ENCODE measurements around the gene HDAC11.

HDAC11 gene

DNA sequence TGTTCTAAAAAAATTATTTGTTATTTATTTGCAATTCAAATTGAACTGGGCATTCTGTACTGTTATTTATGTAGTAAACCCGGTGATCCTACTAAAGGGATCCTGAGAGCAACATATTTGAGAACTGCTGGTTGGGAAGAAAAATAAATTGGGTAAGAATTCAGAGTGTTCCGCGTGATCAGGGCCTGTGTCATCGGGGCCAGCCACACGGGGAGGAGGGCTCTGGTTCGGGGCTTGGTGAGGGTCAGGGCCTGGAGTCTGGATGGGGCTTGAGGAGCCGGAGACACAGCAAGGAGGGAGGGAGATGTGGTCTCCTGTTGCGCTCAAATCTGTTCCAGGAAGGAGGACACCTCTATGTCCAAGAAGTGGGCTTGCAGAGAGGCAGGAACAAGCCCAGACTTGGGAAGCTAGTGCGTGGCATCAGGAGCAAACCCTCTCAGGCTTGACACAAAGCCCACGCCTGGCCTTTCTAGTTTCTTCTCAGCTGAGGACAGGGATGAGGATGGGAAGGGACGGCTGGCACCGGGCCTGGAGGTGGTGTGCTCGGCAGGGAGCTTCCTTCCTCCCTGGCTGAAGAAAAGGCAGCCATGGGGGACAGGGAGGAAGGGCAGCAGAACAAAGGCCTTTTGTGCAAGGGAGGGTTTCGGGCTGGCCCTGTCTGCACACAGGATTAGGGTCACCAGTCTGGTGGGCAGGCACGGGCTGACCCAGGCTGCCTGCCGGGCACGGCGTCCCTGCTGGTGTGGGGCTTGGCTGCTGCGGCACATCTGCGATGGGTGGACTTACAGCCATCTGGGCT, 45.9 kb downstream of the HDAC11 start:
- DNase-seq (ENCODE audit: low spot score) = no peak

- DNase-seq (ENCODE audit: low spot score) = no peak
Observed at GRCh38 chr3:13526626-13526949, 46.5 kb downstream of the HDAC11 start.

DNA sequence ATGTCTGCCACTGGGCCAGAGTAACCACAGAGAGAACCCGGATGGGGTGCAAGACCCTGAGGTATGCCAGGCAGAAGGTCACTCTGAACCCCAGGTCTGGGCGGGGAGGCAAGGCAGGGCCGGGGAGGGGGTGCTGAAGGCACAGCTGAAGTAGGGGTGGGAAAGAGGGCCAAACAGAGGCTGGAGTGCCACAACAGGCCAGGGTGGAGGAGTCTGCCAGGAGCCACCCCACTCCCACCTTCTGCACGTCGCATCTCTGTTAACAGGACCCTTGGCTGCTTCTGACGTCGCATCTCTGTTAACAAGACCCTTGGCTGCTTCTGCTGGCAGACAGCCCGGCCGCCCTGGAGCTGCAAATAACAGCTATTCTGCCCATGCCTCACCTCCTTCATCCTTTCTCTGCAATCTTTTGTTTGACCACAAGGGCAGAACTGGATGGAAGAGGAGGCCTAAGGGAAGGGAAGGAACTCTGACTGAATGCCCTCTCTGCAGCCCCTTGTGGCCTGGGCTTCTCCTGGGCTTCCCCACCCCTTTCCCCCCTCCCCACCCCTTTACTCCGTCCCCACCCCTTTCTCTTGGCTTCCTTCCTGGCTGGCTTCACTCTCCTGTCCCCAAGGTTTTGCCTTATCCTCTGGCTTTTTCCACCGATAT, 48.2 kb downstream of the HDAC11 start:
- no peak for DNase-seq (ENCODE audit: low spot score)

DNA sequence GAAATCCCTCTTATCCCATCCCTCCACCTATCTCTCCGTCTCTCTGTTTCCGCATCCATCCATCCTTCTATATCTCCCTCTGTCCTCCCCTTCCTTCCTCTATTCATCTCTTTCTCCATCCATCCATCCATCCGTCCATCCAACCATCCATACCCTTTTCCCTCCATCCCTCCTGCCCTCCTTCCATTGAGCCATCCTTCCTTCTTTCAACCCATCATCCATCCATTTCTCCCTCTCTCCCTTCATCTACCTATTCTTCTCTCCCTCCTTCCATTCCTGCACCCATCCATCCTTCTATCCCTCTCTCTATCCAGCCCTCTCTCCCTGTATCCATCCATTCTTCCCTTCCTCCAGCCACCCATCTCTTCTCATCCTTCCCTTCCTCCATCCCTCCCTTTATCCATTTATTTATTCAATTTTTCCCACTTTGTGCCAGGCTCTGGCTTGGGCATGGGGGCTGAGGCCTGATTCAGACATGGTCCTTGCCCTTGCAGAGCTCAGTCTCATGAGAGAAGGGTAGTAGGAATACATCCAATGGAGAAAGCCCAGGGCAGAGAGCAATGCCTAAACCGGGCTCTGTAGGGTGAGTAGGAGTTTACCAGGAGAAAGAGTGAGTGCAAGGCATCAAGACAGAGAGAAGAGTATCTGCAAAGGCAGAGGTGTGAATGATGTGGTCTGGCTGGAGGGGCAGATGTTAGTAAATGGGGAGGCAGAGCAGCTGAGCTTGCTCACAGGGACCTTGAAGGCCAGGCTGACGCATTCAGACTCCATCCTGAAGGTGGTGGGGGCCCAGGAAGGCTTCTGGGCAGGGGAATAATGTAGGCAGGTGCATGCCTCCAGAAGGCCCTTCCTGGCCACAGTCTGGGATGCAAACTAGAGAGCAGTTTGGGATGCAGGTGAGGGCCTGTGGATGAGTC, 49.3 kb downstream of the HDAC11 start:
- DNase-seq (ENCODE audit: low spot score) = no peak

- DNase-seq (ENCODE audit: low spot score) = no peak
Observed at GRCh38 chr3:13530241-13531009, 50.3 kb downstream of the HDAC11 start.

GRCh38 chr3:13532085-13532484, 52.0 kb downstream of the HDAC11 start:
- no peak for DNase-seq (ENCODE audit: low spot score)

DNA sequence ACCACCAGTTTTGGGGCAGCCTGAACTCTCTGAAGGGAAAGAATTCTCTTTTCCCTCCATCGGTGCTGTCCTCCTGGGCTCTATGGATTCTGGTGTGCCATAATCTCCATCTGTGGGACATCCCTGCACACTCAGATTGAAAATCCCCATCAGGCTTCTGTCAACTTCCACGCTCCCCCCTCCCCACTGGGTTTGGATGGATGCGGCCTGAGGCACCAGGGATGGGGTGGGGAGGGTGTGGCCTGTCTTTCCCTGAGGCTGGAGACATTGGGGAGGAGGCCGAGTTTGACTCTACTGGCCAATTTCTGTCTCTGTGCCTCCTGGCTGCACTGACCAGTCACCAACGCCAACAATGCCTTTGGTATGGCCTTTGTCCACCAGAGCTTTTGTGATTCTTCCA, 52.5 kb downstream of the HDAC11 start:
- no peak for DNase-seq (ENCODE audit: low spot score)

GRCh38 chr3:13533885-13534301, 53.8 kb downstream of the HDAC11 start:
- no peak for DNase-seq (ENCODE audit: low spot score)

GRCh38 chr3:13535526-13535875, 55.4 kb downstream of the HDAC11 start:
- no peak for DNase-seq (ENCODE audit: low spot score)

DNA sequence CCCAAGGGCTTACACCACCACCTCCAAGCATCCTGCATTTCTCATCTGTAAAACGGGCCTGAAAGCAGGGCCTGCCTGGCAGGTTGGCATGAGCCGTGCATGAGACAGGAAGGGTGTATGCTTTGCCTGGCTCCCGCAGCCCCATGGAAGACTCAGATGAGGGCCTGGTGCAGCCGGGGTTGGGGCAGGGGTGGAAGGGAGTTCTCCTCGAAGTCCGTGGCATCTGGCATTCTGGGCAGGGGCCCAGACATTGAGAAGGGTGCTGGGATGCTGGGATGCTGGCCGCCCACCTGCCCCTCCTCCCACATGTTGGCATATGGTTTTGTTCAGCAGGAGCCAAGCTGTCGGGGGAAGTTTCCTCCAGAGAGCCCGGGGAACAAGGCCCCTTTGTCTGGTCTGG, 55.8 kb downstream of the HDAC11 start:
- DNase-seq (ENCODE audit: low spot score) = no peak

DNA sequence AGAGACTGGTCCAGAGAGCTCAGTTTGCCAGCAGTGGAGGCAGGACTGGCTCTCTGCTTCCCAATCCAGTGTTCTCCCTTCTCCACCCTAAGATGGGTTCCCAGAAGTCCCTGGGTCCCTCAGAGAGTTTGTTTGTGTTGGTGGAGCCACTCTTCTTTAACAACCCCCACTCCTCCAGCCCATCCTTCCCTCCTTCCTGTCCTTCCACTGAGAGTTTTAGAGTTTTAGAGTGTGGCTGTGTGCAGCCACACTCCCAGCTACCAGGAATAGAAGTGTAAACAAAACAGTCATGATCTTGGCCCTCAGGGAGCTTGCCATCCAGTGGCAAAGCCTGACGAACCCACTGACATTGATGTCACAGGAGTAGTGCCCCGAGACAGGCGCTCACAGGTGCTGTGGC, 56.3 kb downstream of the HDAC11 start:
- DNase-seq (ENCODE audit: low spot score) = no peak

DNA sequence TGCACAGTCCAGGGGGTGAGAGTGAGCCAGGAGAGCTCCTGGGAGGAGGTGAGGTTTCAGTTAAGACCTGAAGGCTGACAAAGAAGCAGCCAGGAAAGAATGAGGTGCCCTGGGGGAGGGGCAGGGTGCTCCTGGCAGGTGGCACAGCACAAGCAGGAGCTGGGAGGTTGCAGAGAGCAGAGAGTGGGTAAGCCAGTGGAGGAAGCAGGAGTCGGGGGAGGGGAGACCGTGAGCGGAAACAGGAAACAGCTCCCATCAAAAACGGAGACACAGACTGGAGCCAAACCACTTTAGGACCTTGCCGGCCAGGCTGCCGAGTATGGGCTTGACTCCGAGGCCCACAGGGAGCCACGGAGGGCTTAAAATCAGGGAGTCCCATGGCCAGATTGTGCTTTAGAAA, 56.7 kb downstream of the HDAC11 start:
- DNase-seq (ENCODE audit: low spot score) = no peak

- no peak for DNase-seq (ENCODE audit: low spot score)
Observed at GRCh38 chr3:13537244-13537908, 57.3 kb downstream of the HDAC11 start.

DNA sequence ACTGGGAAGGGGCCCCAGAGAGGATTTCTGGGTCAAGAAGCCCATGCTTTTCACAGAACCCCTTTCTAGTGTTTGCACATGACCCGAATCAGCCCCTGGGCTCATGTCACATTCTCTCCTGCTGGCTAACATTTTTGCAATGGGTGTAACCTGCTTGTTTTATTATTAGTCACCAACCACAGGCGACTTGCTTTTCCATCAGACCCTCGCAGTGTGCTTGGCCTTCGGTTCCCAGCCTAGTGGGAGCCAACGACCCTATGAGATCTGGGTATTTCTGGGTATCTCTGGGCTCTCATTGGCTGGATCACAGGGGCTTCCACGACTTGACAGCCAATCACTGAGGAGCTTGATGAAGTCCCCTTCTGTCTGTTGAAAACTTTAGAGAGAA, 57.8 kb downstream of the HDAC11 start:
- DNase-seq (ENCODE audit: low spot score) = no peak

DNA sequence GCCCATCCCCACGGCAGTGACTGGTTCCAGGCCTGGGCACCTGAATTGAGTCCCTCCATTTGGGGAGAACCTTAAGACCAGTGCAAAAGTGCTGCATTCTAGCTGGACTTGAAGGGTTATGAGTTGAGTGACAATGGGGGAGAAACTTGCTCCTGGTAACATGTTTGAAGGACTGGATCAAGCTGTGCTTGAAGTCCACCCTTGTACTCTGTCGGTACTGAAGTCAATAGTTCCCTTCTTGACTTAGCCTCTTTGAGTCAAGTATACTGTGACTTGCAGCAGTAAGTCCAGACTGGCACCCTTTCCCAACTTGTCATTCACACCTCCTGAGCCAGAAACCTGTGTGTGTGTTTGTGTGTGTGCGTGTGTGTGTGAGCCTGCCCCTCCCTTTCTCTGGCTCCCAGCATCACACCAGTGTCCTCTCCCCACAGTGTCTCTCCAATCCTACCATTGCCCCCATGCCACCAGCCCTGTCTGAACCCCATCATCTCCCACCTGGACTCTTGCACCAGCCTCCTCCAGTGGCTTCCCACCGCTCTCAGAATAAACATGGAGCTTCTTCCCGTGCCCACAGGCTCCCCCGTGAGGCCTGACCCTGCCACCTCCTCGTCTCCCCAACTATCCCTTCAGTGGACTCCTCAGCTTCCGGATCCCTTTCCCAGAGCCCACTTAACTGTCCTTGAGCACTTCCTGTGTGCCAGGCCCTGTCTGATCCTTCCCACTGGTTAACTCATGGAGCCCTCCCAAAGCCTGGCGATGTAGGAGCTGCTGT, 58.6 kb downstream of the HDAC11 start:
- DNase-seq (ENCODE audit: low spot score) = no peak

- no peak for DNase-seq (ENCODE audit: low spot score)
Observed at GRCh38 chr3:13539292-13539638, 59.2 kb downstream of the HDAC11 start.

DNA sequence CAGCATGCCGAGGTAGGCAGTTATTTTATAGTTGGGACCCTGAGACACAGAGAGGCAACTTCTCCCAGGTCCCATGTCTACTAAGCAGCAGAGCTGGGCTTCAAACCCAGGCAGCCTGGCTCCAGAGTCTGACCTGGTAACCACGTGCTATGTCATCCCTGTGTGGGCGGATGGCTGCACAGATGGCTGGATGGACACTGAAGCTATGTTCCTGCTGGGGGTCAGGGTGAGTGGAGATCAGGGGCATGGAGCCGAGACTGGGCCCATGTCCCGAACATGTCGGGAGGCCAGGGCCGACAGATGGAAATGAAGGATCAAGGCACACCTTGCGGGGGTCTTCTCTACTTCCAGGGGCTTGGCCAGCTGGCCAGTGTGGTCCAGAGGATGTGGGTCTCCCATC, 59.6 kb downstream of the HDAC11 start:
- no peak for DNase-seq (ENCODE audit: low spot score)

GRCh38 chr3:13540297-13540995, 60.3 kb downstream of the HDAC11 start:
- DNase-seq (ENCODE audit: low spot score) = no peak

GRCh38 chr3:13541691-13542090, 61.6 kb downstream of the HDAC11 start:
- no peak for DNase-seq (ENCODE audit: low spot score)

GRCh38 chr3:13542142-13542541, 62.0 kb downstream of the HDAC11 start:
- DNase-seq (ENCODE audit: low spot score) = no peak

Data from activated CD4-positive, alpha-beta T cell treated with anti-CD3 and anti-CD28 coated beads, Interleukin-2, Interleukin-4, amounts not matched to agents 100 ng/mL and 50 ng/mL, durations not matched to agents 16 hours and 8 hours (primary cell).